Thoracic aorta (tissue), 2 donors: ENCODE results near the gene ELP5. TPM values are rescaled to one million over a fixed set of nuclear protein-coding genes. Genes with fewer than 3 reads are reported as not detected.

ENCODE experiments used
- ATAC-seq: fragments of 150-250 bp; one replicate; pipeline ENCODE4 v1.8.0; 2017; ENCODE audit warnings: low read depth; ENCODE audit not compliant: insufficient number of reproducible peaks, low FRiP score
- DNase-seq: peaks from one replicate; pipeline ENCODE4 v3.0.0-alpha.2; 2020; ENCODE audit warnings: low spot score
- H3K27ac ChIP-seq, 2 donors: fragments of 200-600 bp; sonication (generic); 1 replicate in 1 of 2; 2 replicates in 1 of 2; pipeline ENCODE4 v1.5.1; 2016; ENCODE audit warnings: mild to moderate bottlenecking in 2 of 2, moderate library complexity in 2 of 2
- H3K27me3 ChIP-seq: fragments of 200-600 bp; sonication (generic); replicated peaks from 2 replicates; pipeline ENCODE4 v1.6.0; 2016; ENCODE audit warnings: mild to moderate bottlenecking; ENCODE audit not compliant: insufficient read depth
- H3K36me3 ChIP-seq: fragments of 200-600 bp; sonication (generic); one replicate; pipeline ENCODE4 v1.5.1; 2016
- H3K4me1 ChIP-seq, 2 donors: fragments of 200-600 bp; sonication (generic); 1 replicate in 1 of 2; 2 replicates in 1 of 2; pipeline versions ENCODE4 v1.5.1 to v1.6.0; 2016; ENCODE audit warnings: low read depth in 2 of 2, mild to moderate bottlenecking in 1 of 2; ENCODE audit not compliant: control insufficient read depth in 1 of 2
- H3K4me3 ChIP-seq: fragments of 200-600 bp; sonication (generic); 2 replicates; pipeline ENCODE4 v1.5.1; 2016; ENCODE audit warnings: mild to moderate bottlenecking
- H3K9me3 ChIP-seq: fragments of 200-600 bp; sonication (generic); 2 replicates; pipeline ENCODE4 v1.5.1; 2016
- total RNA-seq, 2 donors: library from RNA; depleted of rRNA; stranded (reverse); fragments of >200 nt; gene quantifications; one replicate each; pipeline versions ENCODE4 v1.1.0 to v1.2.3, GENCODE V29; 2016
- TF ChIP-seq, protein P1 (sequence below): fragments of 200-600 bp; sonication (generic); IDR thresholded peaks from one replicate; pipeline ENCODE4 v1.5.1; 2019; ENCODE audit warnings: antibody characterized with exemption

ELP5 gene
- total RNA-seq, 2 donors from 2014 or later, result 15.8 to 19.0 TPM

DNA sequence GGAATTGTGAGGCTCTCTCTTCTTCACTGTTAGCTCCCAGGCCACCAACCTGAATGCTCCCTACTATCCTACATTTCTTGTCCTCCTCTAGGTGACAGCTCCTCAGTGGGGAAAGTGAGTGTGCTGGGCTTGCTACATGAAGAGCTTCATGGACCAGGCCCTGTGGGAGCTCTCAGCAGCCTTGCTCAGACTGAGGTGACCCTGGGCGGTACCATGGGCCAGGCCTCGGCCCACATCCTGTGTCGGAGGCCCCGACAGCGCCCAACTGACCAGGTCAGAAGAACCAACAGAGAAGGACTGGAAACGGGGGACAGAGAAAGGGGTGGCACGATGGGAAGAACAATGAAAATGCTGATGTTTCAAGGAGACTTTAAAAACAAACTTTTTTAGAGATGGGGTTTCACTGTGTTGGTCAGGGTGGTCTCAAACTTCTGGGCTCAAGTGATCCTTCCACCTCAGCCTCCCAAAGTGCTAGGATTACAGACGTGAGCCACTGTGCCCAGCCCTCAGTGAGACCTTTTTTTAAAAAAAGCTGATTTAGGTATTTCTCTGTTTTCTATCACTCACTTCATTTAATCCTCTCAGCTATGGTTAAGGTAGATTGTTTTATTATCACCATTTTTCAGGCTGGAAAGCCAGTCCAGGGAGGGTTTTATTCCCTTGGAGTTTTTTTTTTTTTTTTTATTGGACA is 4.9 kb downstream of the ELP5 start:
- Histone ChIP-seq H3K9me3 (no peaks in the 10 kb centered on the region), H3K36me3 (peaks cover 26% of the 10 kb centered on the region), H3K27ac (no peak overlapping the region), H3K4me3 (no peak overlapping the region), H3K27me3 (peaks cover 4% of the 10 kb centered on the region), H3K4me1 (peaks cover 13 to 20% of the 10 kb centered on the region in 2 donors)
- ATAC-seq (no peak), DNase-seq (no peak)
- TF ChIP-seq, protein P1, sequence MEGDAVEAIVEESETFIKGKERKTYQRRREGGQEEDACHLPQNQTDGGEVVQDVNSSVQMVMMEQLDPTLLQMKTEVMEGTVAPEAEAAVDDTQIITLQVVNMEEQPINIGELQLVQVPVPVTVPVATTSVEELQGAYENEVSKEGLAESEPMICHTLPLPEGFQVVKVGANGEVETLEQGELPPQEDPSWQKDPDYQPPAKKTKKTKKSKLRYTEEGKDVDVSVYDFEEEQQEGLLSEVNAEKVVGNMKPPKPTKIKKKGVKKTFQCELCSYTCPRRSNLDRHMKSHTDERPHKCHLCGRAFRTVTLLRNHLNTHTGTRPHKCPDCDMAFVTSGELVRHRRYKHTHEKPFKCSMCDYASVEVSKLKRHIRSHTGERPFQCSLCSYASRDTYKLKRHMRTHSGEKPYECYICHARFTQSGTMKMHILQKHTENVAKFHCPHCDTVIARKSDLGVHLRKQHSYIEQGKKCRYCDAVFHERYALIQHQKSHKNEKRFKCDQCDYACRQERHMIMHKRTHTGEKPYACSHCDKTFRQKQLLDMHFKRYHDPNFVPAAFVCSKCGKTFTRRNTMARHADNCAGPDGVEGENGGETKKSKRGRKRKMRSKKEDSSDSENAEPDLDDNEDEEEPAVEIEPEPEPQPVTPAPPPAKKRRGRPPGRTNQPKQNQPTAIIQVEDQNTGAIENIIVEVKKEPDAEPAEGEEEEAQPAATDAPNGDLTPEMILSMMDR, result no peak

DNA sequence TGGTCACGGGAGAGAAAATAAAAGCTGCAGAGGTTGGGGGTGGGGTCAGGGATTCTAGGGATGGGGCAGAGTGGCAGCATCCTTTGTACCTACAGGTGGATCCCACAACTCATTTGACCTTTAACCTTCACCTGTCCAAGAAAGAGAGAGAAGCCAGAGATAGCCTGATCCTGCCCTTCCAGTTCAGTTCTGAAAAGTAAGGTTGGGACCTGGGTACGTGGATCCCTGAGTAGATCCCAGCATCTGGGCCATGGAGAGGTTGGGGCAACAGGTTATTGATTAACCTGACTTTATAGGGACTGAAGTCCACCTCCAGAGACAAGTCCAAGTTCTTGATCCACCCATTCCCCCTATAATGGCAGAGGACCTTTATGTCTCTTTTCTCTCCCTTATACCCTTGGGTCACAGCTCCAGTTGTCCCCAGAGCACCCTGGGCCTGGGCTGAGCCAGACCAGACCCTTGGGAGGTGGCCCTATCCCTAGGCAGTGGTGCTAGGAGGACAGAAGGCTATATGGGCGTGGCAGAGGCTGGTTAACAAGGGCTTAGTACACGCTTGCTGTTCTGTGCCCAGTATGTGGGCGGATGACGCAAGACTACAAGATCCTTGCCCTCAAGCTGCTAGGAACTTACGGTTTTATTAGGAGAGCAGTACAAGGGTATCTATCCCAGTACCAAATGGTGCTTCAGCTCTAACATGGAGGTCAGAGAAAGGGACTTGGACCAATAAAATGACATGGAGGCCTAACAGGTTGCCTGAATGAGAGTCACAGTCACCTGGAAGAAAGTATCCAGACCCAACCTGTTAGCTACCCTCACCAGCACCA is 6.9 kb downstream of the ELP5 start:
- Histone ChIP-seq H3K9me3 (no peaks in the 10 kb centered on the region), H3K4me3 (no peak overlapping the region), H3K36me3 (peaks cover 26% of the 10 kb centered on the region), H3K27me3 (peaks cover 12% of the 10 kb centered on the region), H3K4me1 (peaks cover 11 to 25% of the 10 kb centered on the region in 2 donors), H3K27ac (no peak overlapping the region)
- no peak for ATAC-seq
- TF ChIP-seq, protein P1, result no peak
- no peak for DNase-seq

DNA sequence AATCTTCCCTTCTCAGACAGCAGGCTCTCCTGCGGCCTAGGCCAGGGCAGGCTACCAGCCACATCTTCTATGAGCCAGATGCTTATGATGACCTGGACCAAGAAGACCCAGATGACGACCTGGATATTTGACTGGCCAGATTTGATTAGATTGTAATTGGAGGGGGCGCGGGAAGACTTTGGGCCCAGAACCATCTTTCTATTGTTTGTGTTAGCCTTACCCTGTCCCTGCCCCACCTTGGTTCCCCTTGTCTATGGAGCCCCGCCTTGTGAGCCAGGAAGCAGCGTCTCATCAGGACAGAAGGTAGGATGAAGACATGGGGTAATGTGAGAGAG is 7.5 kb downstream of the ELP5 start:
- Histone ChIP-seq H3K36me3 (peaks cover 26% of the 10 kb centered on the region), H3K27me3 (peaks cover 12% of the 10 kb centered on the region), H3K9me3 (no peaks in the 10 kb centered on the region), H3K4me3 (no peak overlapping the region), H3K27ac (no peak overlapping the region), H3K4me1 (peaks cover 11 to 25% of the 10 kb centered on the region in 2 donors)
- DNase-seq (no peak), ATAC-seq (no peak)
- TF ChIP-seq, protein P1, result no peak

DNA sequence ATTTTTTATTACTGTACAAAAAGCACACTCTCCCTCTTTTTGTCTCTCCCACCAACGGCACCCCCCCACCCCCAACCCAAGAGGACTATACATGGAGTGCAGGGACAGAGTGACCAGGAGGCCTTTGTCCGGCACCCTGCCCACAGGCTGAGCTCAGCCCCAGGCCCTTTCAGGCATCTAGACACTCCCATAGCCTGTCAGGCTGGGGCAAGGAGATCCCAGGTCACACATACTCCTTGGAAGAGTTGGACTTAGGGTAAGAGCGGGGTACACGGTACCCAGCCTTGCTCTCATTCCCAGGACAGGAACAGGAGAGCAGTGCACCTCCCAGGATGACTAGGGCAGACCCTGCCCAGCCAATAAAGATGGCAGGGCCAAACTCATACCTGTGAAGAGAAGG is 8.1 kb downstream of the ELP5 start:
- no peak for DNase-seq
- Histone ChIP-seq H3K4me1 (peaks cover 11 to 25% of the 10 kb centered on the region in 2 donors), H3K27me3 (peaks cover 12% of the 10 kb centered on the region)

More for the DNA sequence above, 8.1 kb downstream of the ELP5 start:
- no peaks in the 10 kb centered on the region for H3K9me3 ChIP-seq
- H3K27ac ChIP-seq, result no peak overlapping the region
- TF ChIP-seq, protein P1, result no peak
- no peak overlapping the region for H3K4me3 ChIP-seq
- no peak for ATAC-seq
- H3K36me3 ChIP-seq, result peaks cover 20% of the 10 kb centered on the region
